Stimulated activated CD4-positive, alpha-beta T cell treated with anti-CD3 and anti-CD28 coated beads, TNF-alpha, amount 100 ng/mL, for 48 hours (primary cell): ENCODE results near the gene SUFU.
A peak's percentile ranks its signal among the peaks of the same experiment; 100 is the strongest.

Experiments
- DNase-seq, 3 donors: peaks; one replicate each; pipeline ENCODE4 v3.0.0-alpha.2; 2020; ENCODE audit warnings: low read depth in 3 of 3

Gene SUFU

DNA sequence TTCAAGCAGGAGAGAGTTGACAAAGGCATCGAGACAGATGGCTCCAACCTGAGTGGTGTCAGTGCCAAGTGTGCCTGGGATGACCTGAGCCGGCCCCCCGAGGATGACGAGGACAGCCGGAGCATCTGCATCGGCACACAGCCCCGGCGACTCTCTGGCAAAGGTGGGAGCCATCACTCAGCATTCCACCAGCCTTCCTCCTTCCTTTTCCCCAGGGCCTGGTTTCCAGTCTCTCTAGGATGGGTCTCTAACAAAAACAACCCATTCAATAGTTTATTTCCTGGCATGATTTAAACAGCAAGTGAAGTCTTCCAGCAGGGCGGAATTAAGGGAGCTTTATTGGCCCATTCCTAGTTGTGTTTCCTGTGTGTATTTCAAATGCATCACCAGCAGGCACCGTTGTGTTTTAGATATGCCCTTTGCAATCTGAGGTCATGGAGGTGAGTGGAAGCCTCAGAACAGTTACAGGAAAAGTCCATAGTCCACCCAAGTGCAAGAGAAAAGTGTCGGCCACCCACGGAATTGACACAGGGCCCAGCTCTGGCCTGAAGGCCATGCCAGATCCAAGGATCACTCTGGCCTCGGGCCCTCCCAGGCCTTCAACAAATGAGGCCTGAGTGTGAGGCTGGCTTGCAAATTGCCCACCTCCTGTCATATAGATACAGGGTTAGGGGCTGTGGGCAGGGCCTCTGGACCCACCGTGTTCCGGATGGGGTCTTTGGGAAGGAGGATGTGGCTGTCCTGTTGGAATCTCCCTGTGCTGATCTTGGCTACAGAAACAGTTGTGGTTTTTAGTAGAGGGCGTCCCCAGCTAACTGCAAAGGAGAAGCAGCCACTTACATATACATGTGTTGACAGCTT, 93.6 kb downstream of the SUFU start:
- DNase-seq, result no peak

- no peak for DNase-seq
These were observed 94.5 kb downstream of the SUFU start for GRCh38 chr10:102598243-102598642.

DNA sequence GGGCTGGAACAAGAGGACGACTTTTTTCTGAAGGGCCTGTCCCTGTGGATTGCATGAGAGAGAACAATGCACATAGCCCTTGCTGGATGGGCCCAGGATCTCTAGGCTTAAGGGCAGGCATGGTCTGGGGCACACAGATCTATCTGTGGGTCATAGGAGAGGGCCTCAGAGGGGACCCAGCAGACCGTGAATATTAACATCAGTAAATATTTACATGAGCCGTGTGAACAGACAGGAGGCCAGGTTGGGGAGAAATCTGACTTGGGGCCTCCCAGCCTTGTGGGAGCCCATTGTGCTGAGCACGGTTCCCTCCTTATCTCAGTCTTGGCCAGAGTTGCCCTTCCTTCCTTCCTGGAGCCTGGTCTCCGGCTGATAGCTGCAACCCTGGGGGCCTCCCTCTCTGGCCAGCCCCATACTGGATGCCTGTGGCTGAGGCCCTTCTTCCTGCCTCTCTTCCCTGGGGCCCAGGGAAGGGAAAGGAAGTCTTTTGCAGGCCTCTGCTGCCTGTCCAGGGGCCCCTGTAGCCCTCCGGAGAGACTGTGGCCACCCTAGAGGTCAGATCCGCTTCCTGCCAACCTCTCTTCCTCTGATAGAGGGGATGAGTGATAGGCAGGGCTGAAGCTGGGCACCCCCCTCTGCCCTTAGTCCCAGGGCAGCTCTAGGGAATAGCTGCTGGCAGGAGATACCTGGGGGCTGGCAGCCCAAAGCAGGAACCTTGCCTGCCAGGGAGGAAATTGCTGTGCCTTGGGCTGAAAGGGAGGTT, 96.0 kb downstream of the SUFU start:
- DNase-seq, result no peak

DNA sequence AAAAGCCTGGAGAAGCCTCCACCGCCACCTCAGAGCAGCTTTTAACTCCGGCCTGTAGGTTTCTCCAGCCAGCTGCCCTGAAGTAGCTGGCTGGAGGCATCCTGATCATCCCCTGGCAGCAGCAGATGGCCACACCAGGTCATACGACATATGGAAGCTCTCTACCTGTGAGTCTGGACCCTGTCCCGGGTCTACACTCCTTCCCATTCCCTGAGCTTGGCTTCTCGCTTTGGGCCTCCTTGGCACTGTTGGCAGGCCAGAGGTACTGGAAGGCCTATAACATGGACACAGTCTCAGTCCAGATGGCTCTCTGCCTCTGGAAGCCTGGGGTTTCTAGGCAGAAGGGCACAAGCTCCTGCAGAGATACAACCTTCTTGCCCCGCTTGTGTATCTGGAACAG, 97.0 kb downstream of the SUFU start:
- DNase-seq, result no peak

- DNase-seq, result no peak
These were observed 97.9 kb downstream of the SUFU start for GRCh38 chr10:102601639-102602038.

GRCh38 chr10:102602272-102603045, 98.7 kb downstream of the SUFU start:
- DNase-seq, result no peak

GRCh38 chr10:102603946-102604345, 100.2 kb downstream of the SUFU start:
- no peak for DNase-seq

- DNase-seq, result no peak
These were observed 100.7 kb downstream of the SUFU start for GRCh38 chr10:102604439-102604841.

GRCh38 chr10:102605712-102606111, 101.9 kb downstream of the SUFU start:
- no peak for DNase-seq

GRCh38 chr10:102608487-102608886, 104.7 kb downstream of the SUFU start:
- DNase-seq, result no peak

- DNase-seq, result no peak
These were observed 106.7 kb downstream of the SUFU start for GRCh38 chr10:102610441-102610887.

- no peak for DNase-seq
These were observed 107.8 kb downstream of the SUFU start for GRCh38 chr10:102611514-102612087.

DNA sequence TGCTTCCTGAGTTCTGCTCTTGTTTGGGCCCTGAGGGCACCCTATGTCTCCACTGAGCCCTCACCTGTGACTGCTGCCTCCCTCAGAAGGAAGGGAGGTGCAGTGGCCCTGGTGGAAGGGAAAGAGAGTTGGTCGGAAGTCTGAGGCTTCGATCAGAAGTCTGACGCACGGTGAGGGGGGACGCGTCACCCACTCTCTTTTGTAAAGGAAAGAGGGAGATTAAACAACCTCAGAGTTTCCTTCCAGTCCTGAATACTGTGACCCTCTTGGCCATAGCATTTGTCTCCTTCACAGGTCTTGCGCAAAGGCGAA, 109.1 kb downstream of the SUFU start:
- peak in 1 of 3 donors; percentile 20 for DNase-seq

DNA sequence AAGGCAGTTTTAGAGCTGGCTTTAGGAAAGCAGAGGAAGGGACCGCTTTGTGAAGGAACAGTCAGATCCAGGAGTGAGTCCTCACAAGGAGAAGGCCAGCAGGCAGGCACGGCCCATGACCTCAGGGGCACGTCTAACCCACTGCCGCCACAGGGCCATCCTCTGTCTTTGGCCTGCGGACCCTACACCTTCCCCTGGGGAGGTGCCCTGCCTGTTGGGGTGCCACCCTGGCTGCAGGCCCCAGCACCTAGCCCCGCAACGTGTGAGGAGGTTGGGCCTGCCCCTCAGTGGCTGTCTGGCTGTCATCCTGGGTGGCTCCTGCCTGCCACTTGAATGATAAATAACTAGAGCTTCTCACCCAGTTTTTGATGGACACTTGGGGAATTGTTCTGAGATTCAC, 109.5 kb downstream of the SUFU start:
- DNase-seq, result no peak

- no peak for DNase-seq
These were observed 110.0 kb downstream of the SUFU start for GRCh38 chr10:102613785-102614184.

DNA sequence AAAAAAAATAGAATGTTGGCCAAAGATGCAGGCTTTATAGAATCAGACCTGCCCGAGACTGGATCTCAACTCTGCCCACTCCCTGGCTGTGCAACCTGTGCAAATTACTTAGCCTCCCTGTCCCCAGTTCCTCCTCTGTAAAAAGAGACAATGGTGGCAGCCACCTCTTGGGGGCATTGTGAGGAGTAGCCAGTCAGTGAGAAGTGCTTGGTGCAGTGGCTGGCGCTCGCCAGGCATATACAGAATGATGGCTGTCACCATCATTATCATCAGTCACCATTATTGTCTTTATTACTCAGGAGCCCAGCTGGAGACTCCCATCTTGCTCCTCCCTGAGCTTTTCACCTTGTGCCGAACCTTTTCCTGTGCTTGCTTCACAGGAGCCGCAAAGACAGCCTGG, 111.1 kb downstream of the SUFU start:
- DNase-seq, result no peak

GRCh38 chr10:102615361-102615760, 111.6 kb downstream of the SUFU start:
- DNase-seq, result no peak

GRCh38 chr10:102616066-102616770, 112.4 kb downstream of the SUFU start:
- no peak for DNase-seq

- no peak for DNase-seq
These were observed 113.3 kb downstream of the SUFU start for GRCh38 chr10:102617041-102617440.

DNA sequence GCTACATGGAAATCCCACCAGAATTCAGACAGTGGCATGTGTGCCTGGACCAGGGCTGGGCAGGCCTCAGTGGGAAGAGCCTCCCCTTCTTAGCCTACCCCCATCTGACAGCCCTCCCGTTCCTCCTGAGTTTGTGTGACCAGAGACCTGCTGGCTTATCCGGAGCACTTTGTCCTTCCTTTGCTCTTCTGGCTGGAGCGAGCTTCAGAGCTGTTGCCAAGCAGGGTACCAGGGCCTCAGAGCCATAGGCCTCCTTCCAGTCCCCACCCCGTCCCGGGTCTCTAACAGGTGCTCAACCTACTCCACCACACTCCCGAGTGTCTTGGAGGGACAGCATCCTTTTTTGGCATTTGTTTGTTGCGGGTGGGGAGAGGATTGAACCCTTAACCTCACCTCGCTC, 114.0 kb downstream of the SUFU start:
- DNase-seq, result no peak

DNA sequence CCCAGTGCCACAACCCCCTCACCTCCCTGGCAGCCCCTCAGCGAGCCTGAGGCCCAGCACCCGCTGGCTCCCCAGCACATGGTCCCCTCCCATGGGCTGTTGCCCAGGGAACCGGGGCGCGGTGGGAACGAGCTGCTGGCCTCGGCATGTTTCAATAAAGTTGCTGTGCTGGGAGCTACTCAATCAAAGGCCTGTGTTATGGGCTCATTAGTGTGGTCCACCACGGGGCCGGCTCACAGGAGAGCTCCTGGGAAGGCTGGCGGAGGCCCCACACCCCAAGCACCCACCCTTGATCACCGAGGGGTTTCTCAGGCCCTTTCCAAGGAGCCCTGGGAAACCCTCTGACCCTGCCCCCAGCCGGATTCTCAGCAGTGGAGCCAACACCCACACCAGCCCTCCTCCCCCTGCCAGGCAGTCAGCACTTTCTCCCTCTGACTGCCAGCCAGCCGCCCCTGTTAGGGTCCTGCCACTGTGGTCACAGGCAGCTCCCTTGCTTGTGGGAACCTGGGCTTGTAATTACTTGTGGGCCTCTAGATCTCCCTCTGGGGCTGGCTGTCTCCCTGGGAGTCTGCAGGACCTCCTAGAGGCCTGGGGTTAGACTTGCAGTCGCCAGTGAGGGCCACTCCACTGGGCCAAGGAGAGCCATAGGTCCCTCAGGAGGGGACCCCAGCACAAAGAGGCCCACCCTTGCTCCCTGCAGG, 115.7 kb downstream of the SUFU start:
- no peak for DNase-seq
